ENCODE measurements around the gene CLMN. TPM values are rescaled to one million over a fixed set of nuclear protein-coding genes. Genes with fewer than 3 reads are reported as not detected.

The CLMN gene, protein sequence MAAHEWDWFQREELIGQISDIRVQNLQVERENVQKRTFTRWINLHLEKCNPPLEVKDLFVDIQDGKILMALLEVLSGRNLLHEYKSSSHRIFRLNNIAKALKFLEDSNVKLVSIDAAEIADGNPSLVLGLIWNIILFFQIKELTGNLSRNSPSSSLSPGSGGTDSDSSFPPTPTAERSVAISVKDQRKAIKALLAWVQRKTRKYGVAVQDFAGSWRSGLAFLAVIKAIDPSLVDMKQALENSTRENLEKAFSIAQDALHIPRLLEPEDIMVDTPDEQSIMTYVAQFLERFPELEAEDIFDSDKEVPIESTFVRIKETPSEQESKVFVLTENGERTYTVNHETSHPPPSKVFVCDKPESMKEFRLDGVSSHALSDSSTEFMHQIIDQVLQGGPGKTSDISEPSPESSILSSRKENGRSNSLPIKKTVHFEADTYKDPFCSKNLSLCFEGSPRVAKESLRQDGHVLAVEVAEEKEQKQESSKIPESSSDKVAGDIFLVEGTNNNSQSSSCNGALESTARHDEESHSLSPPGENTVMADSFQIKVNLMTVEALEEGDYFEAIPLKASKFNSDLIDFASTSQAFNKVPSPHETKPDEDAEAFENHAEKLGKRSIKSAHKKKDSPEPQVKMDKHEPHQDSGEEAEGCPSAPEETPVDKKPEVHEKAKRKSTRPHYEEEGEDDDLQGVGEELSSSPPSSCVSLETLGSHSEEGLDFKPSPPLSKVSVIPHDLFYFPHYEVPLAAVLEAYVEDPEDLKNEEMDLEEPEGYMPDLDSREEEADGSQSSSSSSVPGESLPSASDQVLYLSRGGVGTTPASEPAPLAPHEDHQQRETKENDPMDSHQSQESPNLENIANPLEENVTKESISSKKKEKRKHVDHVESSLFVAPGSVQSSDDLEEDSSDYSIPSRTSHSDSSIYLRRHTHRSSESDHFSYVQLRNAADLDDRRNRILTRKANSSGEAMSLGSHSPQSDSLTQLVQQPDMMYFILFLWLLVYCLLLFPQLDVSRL
- total RNA-seq (1 to 10 TPM in 2 of 5 experiments, under 1 TPM in 3; 0.43 to 6.8 (median 0.70) TPM), polyA plus RNA-seq (1 to 10 TPM in 1 of 2 donors, under 1 TPM in 1; 0.56 to 1.2 TPM), total RNA-seq (not detected)

DNA sequence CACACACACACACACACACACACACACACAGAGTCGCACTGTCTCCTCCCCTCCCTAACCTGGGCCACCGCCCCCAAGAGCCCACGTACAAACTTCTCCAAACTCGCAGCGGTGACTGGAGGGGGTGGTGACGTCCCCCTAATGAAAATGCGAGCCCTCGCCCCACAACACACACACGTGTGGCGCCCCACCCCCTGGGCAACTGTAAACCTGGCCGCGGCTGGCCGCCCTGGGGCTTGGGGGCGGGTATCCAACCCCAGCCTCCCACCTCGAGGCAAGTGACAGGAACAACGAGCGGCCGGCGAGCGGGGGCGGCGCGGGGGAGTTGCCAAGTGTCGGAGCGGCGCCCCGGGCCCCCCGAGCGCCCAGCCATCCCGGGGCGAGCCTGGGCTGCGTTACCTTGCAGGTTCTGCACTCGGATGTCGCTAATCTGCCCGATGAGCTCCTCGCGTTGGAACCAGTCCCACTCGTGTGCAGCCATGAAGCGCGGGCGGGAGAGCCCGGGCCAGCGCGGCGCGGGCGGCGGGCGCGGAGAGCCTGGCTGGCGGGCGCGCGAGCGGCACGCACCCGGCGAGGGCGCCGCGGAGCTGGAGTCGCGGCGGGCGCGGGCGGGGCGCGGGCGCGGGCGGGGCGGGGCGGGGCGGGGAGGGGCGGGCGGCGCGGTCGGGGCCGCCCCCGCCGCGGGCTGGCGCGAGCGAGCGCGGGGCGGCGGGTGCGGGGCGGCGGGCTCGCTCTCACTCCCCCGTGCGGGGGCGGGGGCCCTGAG, at the start of gene CLMN:
Gene CLMN, minus strand, starts transcription at position 597 of the 766 bp plus-strand sequence. Its CDS starts 116 bp downstream, at position 481.
- ChIA-PET POLR2A (no interaction called here), CTCF (no interaction called here)
- intact Hi-C loops (cut with micrococcal nuclease) = loop anchor here in 1 of 2 donors (2.0 kb wide), 1 partner anchor 163 kb away; the partner anchor contains the start of gene DICER1
- Mint-ChIP-seq H3K27ac (peak within 1 kb of the TSS in 5 of 9 donors; percentile 2 to 91 (median 38)), H3K4me1 (peaks cover 8 to 15% (median 12%) of the 10 kb centered on the region in 7 donors), H3K9me3 (no peaks in the 10 kb centered on the region), H3K27me3 (peaks cover 10 to 51% (median 20%) of the 10 kb centered on the region in 5 donors), H3K4me3 (peak within 1 kb of the TSS; percentile 47 to 94 (median 84)), H3K36me3 (no peaks in the 10 kb centered on the region)
- Histone ChIP-seq H3K9me3 (ENCODE audit: control insufficient read depth in 2 of 3, low read length in 3 of 3) (no peaks in the 10 kb centered on the region), H3K27ac (ENCODE audit: low read depth, low read length) (peak within 1 kb of the TSS; percentile 32), H3K4me1 (ENCODE audit: control insufficient read depth in 2 of 2, insufficient read depth in 2 of 2, low read length in 2 of 2) (no peaks in the 10 kb centered on the region), H3K4me3 (ENCODE audit: low read length) (peak within 1 kb of the TSS; percentile 59), H3K27me3 (ENCODE audit: control insufficient read depth in 2 of 2, insufficient read depth in 2 of 2, low read length in 2 of 2) (peaks cover 0 to 7% of the 10 kb centered on the region in 2 donors), H3K36me3 (ENCODE audit: control insufficient read depth in 2 of 3, insufficient read depth in 3 of 3, low read length in 3 of 3) (no peaks in the 10 kb centered on the region)
- peak; percentile 9 to 52 (median 40) for DNase-seq
- peak; percentile 84 for ATAC-seq

GRCh38 chr14:95365401-95365800, 45.7 kb upstream of the CLMN start:
- intact Hi-C loops (cut with micrococcal nuclease) = no loop called here
- H3K4me3 Mint-ChIP-seq = no peak overlapping the region
- peaks cover 0 to 3% of the 10 kb centered on the region in 2 donors for H3K27me3 ChIP-seq (ENCODE audit: control insufficient read depth in 2 of 2, insufficient read depth in 2 of 2, low read length in 2 of 2)
- H3K36me3 Mint-ChIP-seq = peaks cover 0 to 3% (median 0%) of the 10 kb centered on the region in 5 donors
- H3K36me3 ChIP-seq (ENCODE audit: control insufficient read depth in 2 of 3, insufficient read depth in 3 of 3, low read length in 3 of 3) = no peaks in the 10 kb centered on the region
- DNase-seq (no peak), ATAC-seq (no peak)
- POLR2A ChIA-PET = no interaction called here
- H3K9me3 Mint-ChIP-seq = no peaks in the 10 kb centered on the region
- H3K27ac Mint-ChIP-seq = no peak overlapping the region
- H3K27me3 Mint-ChIP-seq = peaks cover 43 to 65% (median 53%) of the 10 kb centered on the region in 5 donors
- H3K27ac ChIP-seq (ENCODE audit: low read depth, low read length) = no peak overlapping the region
- H3K4me1 Mint-ChIP-seq = peaks cover 0 to 5% (median 0%) of the 10 kb centered on the region in 7 donors
- H3K9me3 ChIP-seq (ENCODE audit: control insufficient read depth in 2 of 3, low read length in 3 of 3) = no peaks in the 10 kb centered on the region
- no peak overlapping the region for H3K4me3 ChIP-seq (ENCODE audit: low read length)
- CTCF ChIA-PET = no interaction called here
- no peaks in the 10 kb centered on the region for H3K4me1 ChIP-seq (ENCODE audit: control insufficient read depth in 2 of 2, insufficient read depth in 2 of 2, low read length in 2 of 2)

- Histone ChIP-seq H3K27me3 (ENCODE audit: control insufficient read depth in 2 of 2, insufficient read depth in 2 of 2, low read length in 2 of 2) (peaks cover 0 to 3% of the 10 kb centered on the region in 2 donors), H3K27ac (ENCODE audit: low read depth, low read length) (no peak overlapping the region), H3K36me3 (ENCODE audit: control insufficient read depth in 2 of 3, insufficient read depth in 3 of 3, low read length in 3 of 3) (no peaks in the 10 kb centered on the region), H3K4me1 (ENCODE audit: control insufficient read depth in 2 of 2, insufficient read depth in 2 of 2, low read length in 2 of 2) (no peaks in the 10 kb centered on the region), H3K4me3 (ENCODE audit: low read length) (no peak overlapping the region), H3K9me3 (ENCODE audit: control insufficient read depth in 2 of 3, low read length in 3 of 3) (no peaks in the 10 kb centered on the region)
- Mint-ChIP-seq H3K27me3 (peaks cover 44 to 66% (median 54%) of the 10 kb centered on the region in 5 donors), H3K9me3 (no peaks in the 10 kb centered on the region), H3K36me3 (peaks cover 0 to 3% (median 0%) of the 10 kb centered on the region in 5 donors), H3K4me3 (no peak overlapping the region), H3K4me1 (peaks cover 0 to 5% (median 0%) of the 10 kb centered on the region in 7 donors), H3K27ac (no peak overlapping the region)
- POLR2A ChIA-PET = no interaction called here
- CTCF ChIA-PET = no interaction called here
- intact Hi-C loops (cut with micrococcal nuclease) = no loop called here
- no peak for DNase-seq
- no peak for ATAC-seq
These were observed 44.9 kb upstream of the CLMN start for GRCh38 chr14:95364481-95365209.

DNA sequence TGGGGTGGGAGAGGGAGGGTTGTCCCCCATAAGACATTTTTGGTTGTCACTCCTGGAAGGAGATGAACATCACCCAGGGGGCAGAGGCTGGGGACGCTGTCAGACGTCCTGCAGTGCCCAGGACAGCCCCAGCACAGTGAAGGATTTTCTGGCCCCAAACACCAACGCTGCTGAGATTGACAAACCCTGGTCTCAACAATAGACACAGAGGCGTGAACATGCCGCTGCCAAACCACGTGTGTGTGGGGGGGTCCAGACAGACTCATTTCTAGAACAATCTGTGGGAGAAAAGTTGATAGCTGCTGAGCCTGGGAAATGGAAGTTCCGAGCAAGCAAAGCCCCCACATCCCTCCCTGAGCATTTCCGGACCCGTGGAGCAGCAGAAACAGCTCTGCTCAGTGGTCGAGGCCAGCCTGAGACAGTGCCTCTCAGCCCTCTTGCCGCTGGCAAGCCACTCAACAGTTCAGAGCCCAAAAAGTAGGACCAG, 43.8 kb upstream of the CLMN start:
- no peak for ATAC-seq
- H3K27me3 Mint-ChIP-seq = peaks cover 44 to 68% (median 53%) of the 10 kb centered on the region in 5 donors
- intact Hi-C loops (cut with micrococcal nuclease) = no loop called here
- H3K4me1 Mint-ChIP-seq = peaks cover 0 to 5% (median 0%) of the 10 kb centered on the region in 7 donors
- H3K4me3 Mint-ChIP-seq = no peak overlapping the region
- Histone ChIP-seq H3K4me3 (ENCODE audit: low read length) (no peak overlapping the region), H3K4me1 (ENCODE audit: control insufficient read depth in 2 of 2, insufficient read depth in 2 of 2, low read length in 2 of 2) (no peaks in the 10 kb centered on the region), H3K27ac (ENCODE audit: low read depth, low read length) (no peak overlapping the region), H3K27me3 (ENCODE audit: control insufficient read depth in 2 of 2, insufficient read depth in 2 of 2, low read length in 2 of 2) (peaks cover 0 to 3% of the 10 kb centered on the region in 2 donors), H3K36me3 (ENCODE audit: control insufficient read depth in 2 of 3, insufficient read depth in 3 of 3, low read length in 3 of 3) (no peaks in the 10 kb centered on the region), H3K9me3 (ENCODE audit: control insufficient read depth in 2 of 3, low read length in 3 of 3) (no peaks in the 10 kb centered on the region)
- no peaks in the 10 kb centered on the region for H3K9me3 Mint-ChIP-seq
- POLR2A ChIA-PET = no interaction called here
- DNase-seq = no peak
- CTCF ChIA-PET = no interaction called here
- no peak overlapping the region for H3K27ac Mint-ChIP-seq
- peaks cover 0 to 3% (median 0%) of the 10 kb centered on the region in 5 donors for H3K36me3 Mint-ChIP-seq

DNA sequence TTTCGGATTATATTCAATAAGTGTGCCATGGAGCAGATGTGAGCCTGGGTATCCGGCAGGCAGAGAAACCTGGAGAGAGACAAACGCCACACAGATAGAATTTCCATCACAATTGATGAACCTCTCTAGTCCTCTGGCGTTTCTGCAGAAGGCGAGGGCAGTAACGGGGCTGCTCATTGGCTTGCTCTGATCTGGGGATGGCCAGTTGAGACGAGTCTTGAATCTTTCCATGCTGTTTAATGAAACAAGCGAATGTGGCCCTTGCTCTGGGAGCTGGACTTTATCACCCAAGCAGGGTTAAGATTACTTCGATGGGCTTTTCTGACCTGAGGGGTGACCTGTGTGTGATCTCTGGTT, 42.4 kb upstream of the CLMN start:
- no peaks in the 10 kb centered on the region for H3K9me3 ChIP-seq (ENCODE audit: control insufficient read depth in 2 of 3, low read length in 3 of 3)
- peaks cover 0 to 5% (median 0%) of the 10 kb centered on the region in 7 donors for H3K4me1 Mint-ChIP-seq
- DNase-seq = no peak
- ATAC-seq = no peak
- no peaks in the 10 kb centered on the region for H3K9me3 Mint-ChIP-seq
- H3K4me1 ChIP-seq (ENCODE audit: control insufficient read depth in 2 of 2, insufficient read depth in 2 of 2, low read length in 2 of 2) = no peaks in the 10 kb centered on the region
- H3K4me3 Mint-ChIP-seq = no peak overlapping the region
- peaks cover 44 to 68% (median 47%) of the 10 kb centered on the region in 5 donors for H3K27me3 Mint-ChIP-seq
- H3K4me3 ChIP-seq (ENCODE audit: low read length) = no peak overlapping the region
- POLR2A ChIA-PET = no interaction called here
- H3K36me3 ChIP-seq (ENCODE audit: control insufficient read depth in 2 of 3, insufficient read depth in 3 of 3, low read length in 3 of 3) = no peaks in the 10 kb centered on the region
- no peak overlapping the region for H3K27ac Mint-ChIP-seq
- peaks cover 0 to 3% of the 10 kb centered on the region in 2 donors for H3K27me3 ChIP-seq (ENCODE audit: control insufficient read depth in 2 of 2, insufficient read depth in 2 of 2, low read length in 2 of 2)
- CTCF ChIA-PET = interaction anchor here (0.7 kb wide), 1 partner anchor 14 kb away, joined by 3 read pairs; no protein-coding TSS in a partner anchor
- no peak overlapping the region for H3K27ac ChIP-seq (ENCODE audit: low read depth, low read length)
- intact Hi-C loops (cut with micrococcal nuclease) = no loop called here
- peaks cover 0 to 3% (median 0%) of the 10 kb centered on the region in 5 donors for H3K36me3 Mint-ChIP-seq
